SK-N-SH treated with all-trans-retinoic acid at 6 μM for 48 hours (cell line): ENCODE data around the gene FARSB.

Source experiments
- ATAC-seq: fragments of 200-7000 bp; cut with Tn5 transposase; 3 replicates; pipeline ENCODE4 v1.9.1; 2020; ENCODE audit warnings: mild to moderate bottlenecking, moderate library complexity
- ARNTL ChIP-seq: fragments of 450-650 bp; formaldehyde crosslinking; IDR thresholded peaks from 2 replicates; pipeline ENCODE4 v1.5.0; 2020; ENCODE audit warnings: low read depth, mild to moderate bottlenecking, moderate library complexity, borderline replicate concordance
- BACH2 ChIP-seq: fragments of 250-450 bp; sonication (Bioruptor Pico); IDR thresholded peaks from 2 replicates; pipeline ENCODE4 v1.9.0; 2021; ENCODE audit warnings: mild to moderate bottlenecking, borderline replicate concordance
- CSDC2 ChIP-seq: fragments of 250-450 bp; sonication (Bioruptor Pico); IDR thresholded peaks from 2 replicates; pipeline ENCODE4 v1.5.0; 2020; ENCODE audit warnings: mild to moderate bottlenecking, moderate library complexity
- CSRNP3 ChIP-seq: fragments of 250-450 bp; sonication (Bioruptor Pico); IDR thresholded peaks from 2 replicates; pipeline ENCODE4 v1.5.1; 2021; ENCODE audit warnings: mild to moderate bottlenecking, moderate library complexity
- ESRRG ChIP-seq: fragments of 250-450 bp; sonication (Bioruptor Pico); IDR thresholded peaks from 2 replicates; pipeline ENCODE4 v1.6.1; 2021; ENCODE audit warnings: mild to moderate bottlenecking
- GLIS3 ChIP-seq: fragments of 250-450 bp; sonication (Bioruptor Pico); IDR thresholded peaks from 2 replicates; pipeline ENCODE4 v1.5.0; 2020; ENCODE audit warnings: mild to moderate bottlenecking, moderate library complexity
- ISL1 ChIP-seq: fragments of 250-450 bp; sonication (Bioruptor Pico); IDR thresholded peaks from 2 replicates; pipeline ENCODE4 v2.1.2; 2022; ENCODE audit warnings: mild to moderate bottlenecking, moderate library complexity
- OSR1 ChIP-seq: fragments of 250-450 bp; sonication (Bioruptor Pico); IDR thresholded peaks from 2 replicates; pipeline ENCODE4 v1.8.0; 2022; ENCODE audit warnings: moderate library complexity, mild to moderate bottlenecking, inconsistent platforms
- PPARA ChIP-seq: fragments of 250-450 bp; sonication (Bioruptor Pico); IDR thresholded peaks from 2 replicates; pipeline ENCODE4 v1.5.0; 2020; ENCODE audit warnings: mild to moderate bottlenecking, borderline replicate concordance
- RARB ChIP-seq: fragments of 250-450 bp; sonication (Bioruptor Pico); IDR thresholded peaks from 2 replicates; pipeline ENCODE4 v1.8.0; 2021; ENCODE audit warnings: mild to moderate bottlenecking, moderate library complexity
- SNAI2 ChIP-seq: fragments of 250-450 bp; sonication (Bioruptor Pico); IDR thresholded peaks from 2 replicates; pipeline ENCODE4 v1.5.0; 2020; ENCODE audit warnings: mild to moderate bottlenecking, moderate library complexity
- TCF4 ChIP-seq: fragments of 250-450 bp; sonication (Bioruptor Pico); IDR thresholded peaks from 2 replicates; pipeline ENCODE4 v1.8.0; 2021; ENCODE audit warnings: mild to moderate bottlenecking, moderate library complexity, borderline replicate concordance
- TOX ChIP-seq: fragments of 250-450 bp; sonication (Bioruptor Pico); IDR thresholded peaks from 2 replicates; pipeline ENCODE4 v1.8.0; 2021; ENCODE audit warnings: mild to moderate bottlenecking, moderate library complexity, borderline replicate concordance
- TSHZ2 ChIP-seq: fragments of 250-450 bp; sonication (Bioruptor Pico); IDR thresholded peaks from 2 replicates; pipeline ENCODE4 v1.5.0; 2020; ENCODE audit warnings: mild to moderate bottlenecking, moderate library complexity
- ZC3H10 ChIP-seq: fragments of 250-450 bp; sonication (Bioruptor Pico); IDR thresholded peaks from 2 replicates; pipeline ENCODE4 v1.5.1; 2021; ENCODE audit warnings: mild to moderate bottlenecking, moderate library complexity
- ZFP3 ChIP-seq: fragments of 250-450 bp; sonication (Bioruptor Pico); IDR thresholded peaks from 2 replicates; pipeline ENCODE4 v1.5.0; 2020; ENCODE audit warnings: mild to moderate bottlenecking, moderate library complexity
- ZNF565 ChIP-seq: fragments of 450-650 bp; formaldehyde crosslinking; conservative IDR thresholded peaks from 2 replicates; pipeline ENCODE4 v1.5.0; 2020; ENCODE audit warnings: low read depth, mild to moderate bottlenecking, moderate library complexity
- ZNF70 ChIP-seq: fragments of 450-650 bp; formaldehyde crosslinking; IDR thresholded peaks from 2 replicates; pipeline ENCODE4 v1.5.0; 2020; ENCODE audit warnings: mild to moderate bottlenecking, moderate library complexity
- ZNF8 ChIP-seq: fragments of 450-650 bp; formaldehyde crosslinking; IDR thresholded peaks from 2 replicates; pipeline ENCODE4 v1.5.0; 2020; ENCODE audit warnings: mild to moderate bottlenecking, moderate library complexity
- TF ChIP-seq, protein P1 (sequence below): fragments of 250-450 bp; sonication (Bioruptor Pico); IDR thresholded peaks from 2 replicates; pipeline ENCODE4 v1.8.0; 2020; ENCODE audit warnings: mild to moderate bottlenecking, moderate library complexity, borderline replicate concordance
- TF ChIP-seq, protein P2 (sequence below): fragments of 250-450 bp; sonication (Bioruptor Pico); IDR thresholded peaks from 2 replicates; pipeline ENCODE4 v1.8.0; 2021; ENCODE audit warnings: low read depth, mild to moderate bottlenecking, moderate library complexity, borderline replicate concordance
- TF ChIP-seq, protein P3 (sequence below): fragments of 250-450 bp; sonication (Bioruptor Pico); IDR thresholded peaks from 2 replicates; pipeline ENCODE4 v1.5.1; 2020; ENCODE audit warnings: low read depth, mild to moderate bottlenecking, moderate library complexity

The FARSB gene

GRCh38 chr2:222703886-222704285 lies 48.0 kb upstream of the FARSB start (continued):
- TF ChIP-seq, protein P1, sequence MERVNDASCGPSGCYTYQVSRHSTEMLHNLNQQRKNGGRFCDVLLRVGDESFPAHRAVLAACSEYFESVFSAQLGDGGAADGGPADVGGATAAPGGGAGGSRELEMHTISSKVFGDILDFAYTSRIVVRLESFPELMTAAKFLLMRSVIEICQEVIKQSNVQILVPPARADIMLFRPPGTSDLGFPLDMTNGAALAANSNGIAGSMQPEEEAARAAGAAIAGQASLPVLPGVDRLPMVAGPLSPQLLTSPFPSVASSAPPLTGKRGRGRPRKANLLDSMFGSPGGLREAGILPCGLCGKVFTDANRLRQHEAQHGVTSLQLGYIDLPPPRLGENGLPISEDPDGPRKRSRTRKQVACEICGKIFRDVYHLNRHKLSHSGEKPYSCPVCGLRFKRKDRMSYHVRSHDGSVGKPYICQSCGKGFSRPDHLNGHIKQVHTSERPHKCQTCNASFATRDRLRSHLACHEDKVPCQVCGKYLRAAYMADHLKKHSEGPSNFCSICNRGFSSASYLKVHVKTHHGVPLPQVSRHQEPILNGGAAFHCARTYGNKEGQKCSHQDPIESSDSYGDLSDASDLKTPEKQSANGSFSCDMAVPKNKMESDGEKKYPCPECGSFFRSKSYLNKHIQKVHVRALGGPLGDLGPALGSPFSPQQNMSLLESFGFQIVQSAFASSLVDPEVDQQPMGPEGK (CRISPR knock-in tag), result no peak

GRCh38 chr2:222703091-222703490 lies 47.2 kb upstream of the FARSB start:
- no peak for ATAC-seq

GRCh38 chr2:222701721-222702131 lies 45.8 kb upstream of the FARSB start:
- ATAC-seq, result no peak
- TF ChIP-seq ZNF70 (CRISPR knock-in tag), result no peak
- TF ChIP-seq OSR1 (CRISPR knock-in tag), result no peak
- TF ChIP-seq ISL1 (CRISPR knock-in tag), result no peak
- TF ChIP-seq ESRRG, result no peak
- no peak for TF ChIP-seq TSHZ2 (CRISPR knock-in tag)
- no peak for TF ChIP-seq RARB
- no peak for TF ChIP-seq CSDC2 (CRISPR knock-in tag)
- no peak for TF ChIP-seq TOX (CRISPR knock-in tag)
- no peak for TF ChIP-seq BACH2 (CRISPR knock-in tag)
- TF ChIP-seq GLIS3 (CRISPR knock-in tag), result no peak
- TF ChIP-seq ZC3H10, result no peak
- no peak for TF ChIP-seq ZNF8
- TF ChIP-seq PPARA (CRISPR knock-in tag), result no peak
- TF ChIP-seq, all 23 proteins: peak for 0

More at GRCh38 chr2:222703091-222703490, 47.2 kb upstream of the FARSB start:
- TF ChIP-seq SNAI2 (CRISPR knock-in tag) (no peak), ZNF8 (no peak), TOX (CRISPR knock-in tag) (no peak), OSR1 (CRISPR knock-in tag) (no peak), ZNF565 (CRISPR knock-in tag) (no peak), BACH2 (CRISPR knock-in tag) (no peak), ESRRG (no peak), ZFP3 (CRISPR knock-in tag) (no peak), CSRNP3 (CRISPR knock-in tag) (no peak), ISL1 (CRISPR knock-in tag) (no peak), GLIS3 (CRISPR knock-in tag) (no peak)

DNA sequence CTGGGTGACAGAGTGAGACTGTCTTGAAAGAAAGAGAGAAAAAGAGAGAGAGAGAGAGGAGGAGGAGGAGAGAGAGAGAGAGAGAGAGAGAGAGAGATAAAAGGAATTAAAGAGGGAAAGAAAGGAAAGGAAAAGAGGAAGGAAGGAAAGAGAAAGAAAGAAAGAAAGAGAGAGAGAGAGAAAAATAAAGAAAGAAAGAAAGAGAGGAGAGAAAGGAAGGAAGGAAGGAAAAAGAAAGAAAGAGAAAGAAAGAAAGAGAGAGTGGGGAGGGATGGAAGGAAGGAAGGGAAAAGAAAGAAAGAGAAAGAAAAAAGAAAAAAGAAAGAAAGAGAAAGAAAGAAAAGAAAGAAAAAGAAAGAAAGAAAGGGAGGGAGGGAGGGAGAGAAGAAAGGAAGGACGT lies 45.3 kb upstream of the FARSB start:
- TF ChIP-seq SNAI2 (CRISPR knock-in tag) (no peak), ESRRG (no peak), TOX (CRISPR knock-in tag) (no peak), OSR1 (CRISPR knock-in tag) (no peak), GLIS3 (CRISPR knock-in tag) (no peak), ARNTL (no peak)
- no peak for ATAC-seq

DNA sequence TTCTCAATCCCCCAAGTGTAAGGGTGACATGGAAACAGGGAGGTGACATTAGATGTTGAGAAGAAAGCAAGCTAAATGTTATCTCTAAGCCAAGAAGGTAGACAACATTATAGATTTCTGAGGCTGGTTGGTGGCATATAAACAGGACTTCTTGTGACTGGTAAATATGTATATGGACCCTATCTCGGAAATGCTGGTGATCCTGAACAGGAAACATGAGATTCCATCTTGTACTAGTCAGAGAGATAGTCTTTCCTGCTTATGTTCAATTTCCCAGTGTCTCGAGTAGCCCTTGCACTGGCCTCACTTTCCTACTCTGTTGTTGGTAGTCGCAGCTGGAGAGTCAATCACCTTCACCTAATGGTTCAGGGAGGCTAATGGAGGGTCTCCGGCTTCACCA lies 42.4 kb upstream of the FARSB start:
- no peak for ATAC-seq

More for the DNA sequence above, 42.4 kb upstream of the FARSB start:
- no peak for TF ChIP-seq ESRRG
- no peak for TF ChIP-seq ZNF8
- no peak for TF ChIP-seq CSDC2 (CRISPR knock-in tag)
- no peak for TF ChIP-seq ZNF70 (CRISPR knock-in tag)
- TF ChIP-seq, protein P2, sequence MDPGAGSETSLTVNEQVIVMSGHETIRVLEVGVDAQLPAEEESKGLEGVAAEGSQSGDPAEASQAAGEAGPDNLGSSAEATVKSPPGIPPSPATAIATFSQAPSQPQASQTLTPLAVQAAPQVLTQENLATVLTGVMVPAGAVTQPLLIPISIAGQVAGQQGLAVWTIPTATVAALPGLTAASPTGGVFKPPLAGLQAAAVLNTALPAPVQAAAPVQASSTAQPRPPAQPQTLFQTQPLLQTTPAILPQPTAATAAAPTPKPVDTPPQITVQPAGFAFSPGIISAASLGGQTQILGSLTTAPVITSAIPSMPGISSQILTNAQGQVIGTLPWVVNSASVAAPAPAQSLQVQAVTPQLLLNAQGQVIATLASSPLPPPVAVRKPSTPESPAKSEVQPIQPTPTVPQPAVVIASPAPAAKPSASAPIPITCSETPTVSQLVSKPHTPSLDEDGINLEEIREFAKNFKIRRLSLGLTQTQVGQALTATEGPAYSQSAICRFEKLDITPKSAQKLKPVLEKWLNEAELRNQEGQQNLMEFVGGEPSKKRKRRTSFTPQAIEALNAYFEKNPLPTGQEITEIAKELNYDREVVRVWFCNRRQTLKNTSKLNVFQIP, result no peak
- no peak for TF ChIP-seq GLIS3 (CRISPR knock-in tag)
- TF ChIP-seq ZC3H10, result no peak
- no peak for TF ChIP-seq ZNF565 (CRISPR knock-in tag)
- TF ChIP-seq BACH2 (CRISPR knock-in tag), result no peak
- TF ChIP-seq TOX (CRISPR knock-in tag), result no peak
- TF ChIP-seq ZFP3 (CRISPR knock-in tag), result no peak
- no peak for TF ChIP-seq RARB
- no peak for TF ChIP-seq TSHZ2 (CRISPR knock-in tag)
- TF ChIP-seq TCF4 (CRISPR knock-in tag), result no peak
- TF ChIP-seq, protein P3, sequence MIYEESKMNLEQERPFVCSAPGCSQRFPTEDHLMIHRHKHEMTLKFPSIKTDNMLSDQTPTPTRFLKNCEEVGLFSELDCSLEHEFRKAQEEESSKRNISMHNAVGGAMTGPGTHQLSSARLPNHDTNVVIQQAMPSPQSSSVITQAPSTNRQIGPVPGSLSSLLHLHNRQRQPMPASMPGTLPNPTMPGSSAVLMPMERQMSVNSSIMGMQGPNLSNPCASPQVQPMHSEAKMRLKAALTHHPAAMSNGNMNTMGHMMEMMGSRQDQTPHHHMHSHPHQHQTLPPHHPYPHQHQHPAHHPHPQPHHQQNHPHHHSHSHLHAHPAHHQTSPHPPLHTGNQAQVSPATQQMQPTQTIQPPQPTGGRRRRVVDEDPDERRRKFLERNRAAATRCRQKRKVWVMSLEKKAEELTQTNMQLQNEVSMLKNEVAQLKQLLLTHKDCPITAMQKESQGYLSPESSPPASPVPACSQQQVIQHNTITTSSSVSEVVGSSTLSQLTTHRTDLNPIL (CRISPR knock-in tag), result no peak
- no peak for TF ChIP-seq OSR1 (CRISPR knock-in tag)
